ENCODE results near the gene ARPP19. TPM values are rescaled to one million over a fixed set of nuclear protein-coding genes. Genes with fewer than 3 reads are reported as not detected.

ARPP19 gene
- total RNA-seq = 74.2 and 116 TPM in 2 replicates

GRCh38 chr15:52568601-52569585, at the start of gene ARPP19:
TSS of gene ARPP19 (minus strand) at chr15:52569030. CDS start at chr15:52568892, 138 bp downstream.

GRCh38 chr15:52528564-52529340, 40.1 kb downstream of the ARPP19 start, which contains the start of gene MYO5A:
TSS of gene MYO5A (minus strand) at chr15:52528880. CDS start at chr15:52528806, 74 bp downstream.

Other genes with a start within 250 kb of the ARPP19 start
- gene MYO5A, start 40.1 kb downstream of the ARPP19 start, total RNA-seq = 31.0 and 41.3 TPM in 2 replicates
- 24.2 and 24.7 TPM in 2 replicates for gene ATOSA, start 110.4 kb upstream of the ARPP19 start, total RNA-seq
- 0.79 TPM in 1 of 2 replicates, not detected in the other for gene ONECUT1, start 221.3 kb upstream of the ARPP19 start, total RNA-seq